Smooth muscle cell (in vitro differentiated cells): Measurements from ENCODE around the gene AFF1. TPM values are rescaled to one million over a fixed set of nuclear protein-coding genes. Genes with fewer than 3 reads are reported as not detected.

ENCODE experiments used
- DNase-seq: peaks from one replicate; lab custom pipeline; 2025; ENCODE audit not compliant: unreplicated experiment; lab: John Stamatoyannopoulos, UW
- H2AFZ ChIP-seq: fragments of 200-600 bp; sonication (generic); 2 replicates; pipeline ENCODE4 v1.6.0; 2016; ENCODE audit warnings: antibody characterized with exemption, low read depth, mild to moderate bottlenecking
- H3F3A ChIP-seq: fragments of 200-600 bp; sonication (generic); 2 replicates; pipeline ENCODE4 v1.6.0; 2017; ENCODE audit warnings: antibody characterized with exemption, low read depth
- H3K27ac ChIP-seq: fragments of 200-600 bp; sonication (generic); 2 replicates; pipeline ENCODE4 v1.5.1; 2016; ENCODE audit warnings: low read depth, mild to moderate bottlenecking
- H3K27me3 ChIP-seq: fragments of 200-600 bp; sonication (generic); 2 replicates; pipeline ENCODE4 v1.6.1; 2016; ENCODE audit warnings: low read depth, mild to moderate bottlenecking
- H3K36me3 ChIP-seq: fragments of 200-600 bp; sonication (generic); 2 replicates; pipeline ENCODE4 v1.5.1; 2016; ENCODE audit warnings: low read depth
- H3K4me1 ChIP-seq: fragments of 200-600 bp; sonication (generic); 2 replicates; pipeline ENCODE4 v1.5.1; 2016; ENCODE audit warnings: low read depth
- H3K4me2 ChIP-seq: fragments of 200-600 bp; sonication (generic); 2 replicates; pipeline ENCODE4 v1.6.0; 2016; ENCODE audit warnings: mild to moderate bottlenecking
- H3K4me3 ChIP-seq: fragments of 200-600 bp; sonication (generic); 2 replicates; pipeline ENCODE4 v1.5.1; 2016; ENCODE audit warnings: mild to moderate bottlenecking
- H3K79me2 ChIP-seq: fragments of 200-600 bp; sonication (generic); 2 replicates; pipeline ENCODE4 v1.6.0; 2016; ENCODE audit warnings: low read depth, mild to moderate bottlenecking
- H3K9ac ChIP-seq: fragments of 200-600 bp; sonication (generic); 2 replicates; pipeline ENCODE4 v1.6.0; 2016; ENCODE audit warnings: low read depth
- H3K9me3 ChIP-seq: fragments of 200-600 bp; sonication (generic); replicated peaks from 2 replicates; pipeline ENCODE4 v1.5.1; 2016; ENCODE audit warnings: low read depth
- H4K20me1 ChIP-seq: fragments of 200-600 bp; sonication (generic); 2 replicates; pipeline ENCODE4 v1.6.0; 2016; ENCODE audit warnings: low read depth
- WGBS: methylation state at CpG from one replicate; pipeline ENCODE4 v1.1.7; 2016; ENCODE audit warnings: low lambda C conversion rate; 5-methylcytosine and 5-hydroxymethylcytosine counted together
- polyA plus RNA-seq: library from polyadenylated mRNA; unstranded; fragments of >200 nt; fragmentation: Nextera tagmentation; extraction: Ambion mirVana; gene quantifications from 2 replicates; pipeline ENCODE4 v1.2.1, GENCODE V29; 2016
- total RNA-seq: library from RNA; depleted of rRNA; stranded (reverse); fragments of >200 nt; gene quantifications from 2 replicates; pipeline ENCODE4 v1.2.3, GENCODE V29; 2014
- TF ChIP-seq, protein P1 (sequence below): fragments of 200-600 bp; sonication (generic); IDR thresholded peaks from 2 replicates; pipeline ENCODE4 v1.5.1; 2017; ENCODE audit warnings: borderline replicate concordance, mild to moderate bottlenecking, antibody characterized with exemption; ENCODE audit not compliant: insufficient read depth, poor library complexity, severe bottlenecking

The AFF1 gene
- total and polyA plus RNA-seq, 2 experiments from 2014 or later, result 6.6 to 17.7 TPM

DNA sequence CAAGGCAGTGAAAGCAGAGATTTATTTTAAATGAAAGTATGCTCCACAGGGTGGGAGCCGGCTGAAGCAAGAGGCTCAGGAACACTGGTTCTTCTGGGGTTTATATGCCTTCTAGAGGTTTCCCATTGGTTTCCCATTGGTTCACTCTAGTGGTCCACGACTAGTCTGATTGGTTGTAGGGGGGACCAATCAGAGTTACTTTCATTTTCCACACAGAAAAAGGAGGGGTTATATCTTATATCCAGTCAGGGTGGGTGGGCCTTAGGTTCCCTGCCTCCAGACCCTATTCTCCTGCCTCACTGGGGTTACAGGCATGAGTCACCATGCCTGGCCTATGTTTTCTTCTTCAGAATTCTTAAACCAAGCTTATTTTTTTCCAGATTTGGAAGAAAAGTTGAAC is 184.0 kb downstream of the AFF1 start:
- no peak for DNase-seq
- 94% methylated on average over 2 of the region's 2 CpGs for WGBS
- no peaks in the 10 kb centered on the region for H3K27me3 ChIP-seq
- no peaks in the 10 kb centered on the region for H3K9me3 ChIP-seq
- H3K4me1 ChIP-seq, result no peaks in the 10 kb centered on the region
- no peak overlapping the region for H3K9ac ChIP-seq
- H3K27ac ChIP-seq, result peak overlapping the region; percentile 23
- H3K4me2 ChIP-seq, result no peak overlapping the region
- no peaks in the 10 kb centered on the region for H3K79me2 ChIP-seq
- no peak overlapping the region for H3K4me3 ChIP-seq
- H4K20me1 ChIP-seq, result peaks cover 2% of the 10 kb centered on the region
- no peaks in the 10 kb centered on the region for H3K36me3 ChIP-seq
- no peaks in the 10 kb centered on the region for H3F3A ChIP-seq
- no peak overlapping the region for H2AFZ ChIP-seq
- TF ChIP-seq, protein P1, sequence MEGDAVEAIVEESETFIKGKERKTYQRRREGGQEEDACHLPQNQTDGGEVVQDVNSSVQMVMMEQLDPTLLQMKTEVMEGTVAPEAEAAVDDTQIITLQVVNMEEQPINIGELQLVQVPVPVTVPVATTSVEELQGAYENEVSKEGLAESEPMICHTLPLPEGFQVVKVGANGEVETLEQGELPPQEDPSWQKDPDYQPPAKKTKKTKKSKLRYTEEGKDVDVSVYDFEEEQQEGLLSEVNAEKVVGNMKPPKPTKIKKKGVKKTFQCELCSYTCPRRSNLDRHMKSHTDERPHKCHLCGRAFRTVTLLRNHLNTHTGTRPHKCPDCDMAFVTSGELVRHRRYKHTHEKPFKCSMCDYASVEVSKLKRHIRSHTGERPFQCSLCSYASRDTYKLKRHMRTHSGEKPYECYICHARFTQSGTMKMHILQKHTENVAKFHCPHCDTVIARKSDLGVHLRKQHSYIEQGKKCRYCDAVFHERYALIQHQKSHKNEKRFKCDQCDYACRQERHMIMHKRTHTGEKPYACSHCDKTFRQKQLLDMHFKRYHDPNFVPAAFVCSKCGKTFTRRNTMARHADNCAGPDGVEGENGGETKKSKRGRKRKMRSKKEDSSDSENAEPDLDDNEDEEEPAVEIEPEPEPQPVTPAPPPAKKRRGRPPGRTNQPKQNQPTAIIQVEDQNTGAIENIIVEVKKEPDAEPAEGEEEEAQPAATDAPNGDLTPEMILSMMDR, result no peak

DNA sequence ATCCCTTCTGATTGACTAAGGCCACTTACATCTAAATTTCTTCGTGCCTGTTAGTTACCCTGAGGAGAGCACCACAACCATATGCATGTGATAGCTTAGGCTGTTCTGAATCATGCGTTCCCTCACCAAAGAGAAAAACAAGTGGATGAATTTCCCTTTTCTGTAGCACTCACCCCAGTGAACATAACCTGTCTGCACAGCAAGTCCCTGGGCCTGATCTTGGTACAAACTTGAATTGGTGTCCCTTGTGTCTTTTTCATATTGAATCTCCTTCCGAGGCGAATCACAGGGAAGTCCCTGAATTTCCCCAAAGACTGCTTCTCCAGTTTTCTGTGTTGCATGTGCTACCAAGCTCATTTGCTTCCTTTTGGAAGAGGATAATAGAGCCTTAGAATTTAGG is 185.2 kb downstream of the AFF1 start:
- Histone ChIP-seq H3K4me1 (no peaks in the 10 kb centered on the region), H3K36me3 (peaks cover 1% of the 10 kb centered on the region), H4K20me1 (peaks cover 4% of the 10 kb centered on the region), H2AFZ (no peak overlapping the region), H3F3A (no peaks in the 10 kb centered on the region), H3K27me3 (no peaks in the 10 kb centered on the region), H3K9ac (no peak overlapping the region), H3K9me3 (no peaks in the 10 kb centered on the region), H3K27ac (no peak overlapping the region), H3K79me2 (no peaks in the 10 kb centered on the region), H3K4me2 (no peak overlapping the region), H3K4me3 (no peak overlapping the region)
- no peak for DNase-seq
- WGBS, result 94% methylated on average over 4 of the region's 4 CpGs
- TF ChIP-seq, protein P1, result no peak

DNA sequence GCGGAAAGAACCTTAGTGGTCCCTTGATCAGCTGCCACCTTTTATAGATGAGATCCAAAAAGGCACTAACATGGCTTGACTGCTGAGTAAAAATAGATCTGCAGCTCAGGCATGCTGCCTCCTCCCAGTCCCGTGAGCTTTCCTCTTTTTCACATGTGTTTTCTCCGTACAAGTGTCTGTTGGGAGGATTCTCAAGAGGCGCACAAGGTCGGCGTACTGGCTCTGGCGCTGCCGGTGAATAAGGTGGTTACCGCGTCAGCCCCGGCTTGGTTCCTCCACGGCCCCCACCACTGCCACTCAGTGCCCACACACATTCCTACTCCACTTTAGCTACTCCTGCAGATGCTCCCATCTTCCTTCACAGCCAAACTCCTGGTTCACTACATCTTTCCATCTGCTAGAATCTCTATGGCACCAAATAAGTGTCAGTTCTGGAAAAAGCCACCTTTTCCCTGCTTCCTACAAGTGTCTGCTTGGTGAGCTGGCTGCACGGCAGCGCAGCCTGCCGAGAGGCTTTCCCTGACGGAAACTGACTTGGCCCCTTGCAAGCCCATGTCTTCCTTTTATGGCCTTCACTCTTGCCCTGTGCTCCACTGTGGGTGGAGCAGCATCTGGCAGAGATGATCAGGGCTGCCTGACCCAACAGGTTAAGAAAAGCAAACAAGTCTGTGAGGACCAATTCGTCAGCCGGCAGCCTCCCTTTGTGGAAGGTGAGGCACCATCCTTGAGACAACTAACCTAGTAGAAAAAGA is 185.8 kb downstream of the AFF1 start:
- TF ChIP-seq, protein P1, result no peak
- H3K27ac ChIP-seq, result no peak overlapping the region
- H3K79me2 ChIP-seq, result no peaks in the 10 kb centered on the region
- DNase-seq, result no peak
- H3F3A ChIP-seq, result no peaks in the 10 kb centered on the region
- H2AFZ ChIP-seq, result no peak overlapping the region
- H3K36me3 ChIP-seq, result peaks cover 7% of the 10 kb centered on the region
- 82% methylated on average over 18 of the region's 18 CpGs for WGBS
- H3K4me1 ChIP-seq, result no peaks in the 10 kb centered on the region
- no peak overlapping the region for H3K9ac ChIP-seq
- no peaks in the 10 kb centered on the region for H3K27me3 ChIP-seq
- no peaks in the 10 kb centered on the region for H3K9me3 ChIP-seq
- H3K4me2 ChIP-seq, result peak overlapping the region; percentile 10
- H4K20me1 ChIP-seq, result peaks cover 4% of the 10 kb centered on the region
- H3K4me3 ChIP-seq, result no peak overlapping the region

DNA sequence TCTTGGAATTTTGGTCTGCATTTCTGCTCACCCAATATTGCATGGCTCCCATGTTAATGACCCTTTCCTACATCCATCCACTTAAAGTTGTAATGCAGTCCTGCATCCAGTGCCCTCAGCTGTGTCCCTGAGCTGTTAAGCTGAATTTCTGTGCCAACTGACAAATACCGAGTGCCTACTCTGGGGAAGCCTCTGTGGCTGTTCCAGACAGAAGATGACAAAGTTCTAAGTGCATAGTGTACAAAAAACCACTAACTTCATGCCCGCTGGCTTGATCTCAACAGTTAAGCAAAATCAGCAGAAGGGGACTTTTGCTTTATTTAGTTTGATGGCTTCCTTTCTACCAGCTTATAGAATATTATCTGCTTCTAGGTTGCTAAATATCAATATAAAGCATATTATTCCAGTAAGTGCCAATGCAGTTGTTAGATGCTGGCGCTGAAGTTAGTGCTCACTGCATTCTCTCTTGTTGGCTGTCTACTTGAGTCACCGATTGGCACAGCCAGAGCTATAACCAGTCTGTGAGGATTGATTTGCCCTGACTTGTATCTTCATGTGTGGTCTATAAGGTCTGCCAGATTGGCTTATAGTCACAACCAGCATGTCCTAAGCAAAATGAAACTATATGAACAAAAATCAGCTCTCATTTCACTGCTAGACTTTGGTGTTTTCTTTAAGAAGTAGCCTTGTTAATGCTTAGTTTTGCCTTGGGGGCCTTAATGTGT is 186.7 kb downstream of the AFF1 start:
- TF ChIP-seq, protein P1, result no peak
- Histone ChIP-seq H3K36me3 (peaks cover 10% of the 10 kb centered on the region), H3F3A (no peaks in the 10 kb centered on the region), H3K27ac (no peak overlapping the region), H3K4me3 (no peak overlapping the region), H3K4me1 (no peaks in the 10 kb centered on the region), H2AFZ (no peak overlapping the region), H3K79me2 (no peaks in the 10 kb centered on the region), H4K20me1 (peaks cover 4% of the 10 kb centered on the region), H3K27me3 (no peaks in the 10 kb centered on the region), H3K9me3 (no peaks in the 10 kb centered on the region), H3K9ac (no peak overlapping the region), H3K4me2 (no peak overlapping the region)
- no peak for DNase-seq
- WGBS, result 93% methylated on average over 4 of the region's 4 CpGs
